Loucy (cell line): ENCODE results near the gene DDAH2.

ENCODE experiments used
- H2AFZ ChIP-seq: fragments of 200-600 bp; sonication (generic); 2 replicates; pipeline ENCODE4 v1.6.0; 2016; ENCODE audit warnings: antibody characterized with exemption, mild to moderate bottlenecking, low read length, moderate library complexity
- H3F3A ChIP-seq: fragments of 200-600 bp; 2 replicates; pipeline ENCODE4 v1.6.0; 2016; ENCODE audit warnings: antibody characterized with exemption, low read depth, mild to moderate bottlenecking
- H3K27me3 ChIP-seq: fragments of 200-600 bp; sonication (generic); 2 replicates; pipeline ENCODE4 v1.6.1; 2014; ENCODE audit warnings: low read length, mild to moderate bottlenecking; ENCODE audit not compliant: insufficient read depth, poor library complexity, severe bottlenecking
- H3K36me3 ChIP-seq: fragments of 200-600 bp; sonication (generic); 2 replicates; pipeline ENCODE4 v1.6.1; 2016; ENCODE audit warnings: low read length; ENCODE audit not compliant: insufficient read depth
- H3K4me1 ChIP-seq: fragments of 200-600 bp; sonication (generic); 2 replicates; pipeline ENCODE4 v1.5.1; 2014; ENCODE audit warnings: low read length, mild to moderate bottlenecking; ENCODE audit not compliant: insufficient read depth, poor library complexity, severe bottlenecking
- H3K4me2 ChIP-seq: fragments of 200-600 bp; sonication (generic); 2 replicates; pipeline ENCODE4 v1.6.0; 2014; ENCODE audit warnings: antibody characterized with exemption, low read length, low read depth, mild to moderate bottlenecking; ENCODE audit not compliant: poor library complexity, severe bottlenecking
- H3K4me3 ChIP-seq: fragments of 200-600 bp; sonication (generic); 2 replicates; pipeline ENCODE4 v1.5.1; 2014; ENCODE audit warnings: low read length, mild to moderate bottlenecking, mixed read lengths; ENCODE audit not compliant: poor library complexity, severe bottlenecking
- H3K79me2 ChIP-seq: fragments of 200-600 bp; sonication (generic); 2 replicates; pipeline ENCODE4 v1.6.1; 2014; ENCODE audit warnings: low read length; ENCODE audit not compliant: insufficient read depth
- H3K9ac ChIP-seq: fragments of 200-600 bp; sonication (generic); 2 replicates; pipeline ENCODE4 v1.6.0; 2014; ENCODE audit warnings: mild to moderate bottlenecking, low read depth, low read length, moderate library complexity; ENCODE audit not compliant: poor library complexity, severe bottlenecking
- H3K9me2 ChIP-seq: fragments of 200-600 bp; sonication (generic); replicated peaks from 2 replicates; pipeline ENCODE4 v1.6.1; 2016; ENCODE audit warnings: low read depth, low read length, mixed read lengths
- H3K9me3 ChIP-seq: fragments of 200-600 bp; sonication (generic); 2 replicates; pipeline ENCODE4 v1.6.1; 2014; ENCODE audit warnings: mild to moderate bottlenecking, antibody characterized with exemption, low read length, low read depth; ENCODE audit not compliant: insufficient read depth
- H4K20me1 ChIP-seq: fragments of 200-600 bp; sonication (generic); 2 replicates; pipeline ENCODE4 v1.6.0; 2014; ENCODE audit warnings: antibody characterized with exemption, low read length, mild to moderate bottlenecking; ENCODE audit not compliant: insufficient read depth, poor library complexity, severe bottlenecking
- EZH2phosphoT487 ChIP-seq: fragments of 200-600 bp; IDR thresholded peaks from 2 replicates; pipeline ENCODE4 v1.6.1; 2018; ENCODE audit warnings: antibody characterized with exemption, mild to moderate bottlenecking, moderate library complexity, borderline replicate concordance
- TF ChIP-seq, protein P1 (sequence below): fragments of 200-600 bp; sonication (generic); conservative IDR thresholded peaks from 2 replicates; pipeline ENCODE4 v1.5.1; 2014; ENCODE audit warnings: mild to moderate bottlenecking, antibody characterized with exemption, low read length

The DDAH2 gene

DNA sequence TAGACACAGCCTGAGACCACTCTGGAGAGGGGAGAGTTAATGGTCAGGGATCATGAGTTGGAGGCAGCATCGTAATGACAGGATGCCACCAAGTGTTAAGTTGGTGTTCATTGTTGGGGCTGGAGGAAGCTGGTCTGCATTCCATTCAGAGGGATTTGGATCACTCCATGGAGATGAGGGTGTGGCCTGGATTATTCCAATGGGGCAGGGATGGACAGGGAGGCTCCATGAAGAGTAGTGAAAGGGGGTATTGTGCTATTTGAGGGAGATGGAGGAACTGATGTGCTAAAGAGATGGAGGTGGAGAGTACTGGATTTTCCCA lies 34.5 kb upstream of the DDAH2 start:
- Histone ChIP-seq H3K4me3 (no peak overlapping the region), H3K4me2 (no peak overlapping the region), H3K36me3 (no peaks in the 10 kb centered on the region), H3K9me3 (no peaks in the 10 kb centered on the region), H2AFZ (no peak overlapping the region), H3K9me2 (no peaks in the 10 kb centered on the region), H3K79me2 (no peaks in the 10 kb centered on the region), H3F3A (no peaks in the 10 kb centered on the region), H3K9ac (no peak overlapping the region), H4K20me1 (no peaks in the 10 kb centered on the region), H3K27me3 (no peaks in the 10 kb centered on the region), H3K4me1 (peaks cover 12% of the 10 kb centered on the region)
- TF ChIP-seq, protein P1, sequence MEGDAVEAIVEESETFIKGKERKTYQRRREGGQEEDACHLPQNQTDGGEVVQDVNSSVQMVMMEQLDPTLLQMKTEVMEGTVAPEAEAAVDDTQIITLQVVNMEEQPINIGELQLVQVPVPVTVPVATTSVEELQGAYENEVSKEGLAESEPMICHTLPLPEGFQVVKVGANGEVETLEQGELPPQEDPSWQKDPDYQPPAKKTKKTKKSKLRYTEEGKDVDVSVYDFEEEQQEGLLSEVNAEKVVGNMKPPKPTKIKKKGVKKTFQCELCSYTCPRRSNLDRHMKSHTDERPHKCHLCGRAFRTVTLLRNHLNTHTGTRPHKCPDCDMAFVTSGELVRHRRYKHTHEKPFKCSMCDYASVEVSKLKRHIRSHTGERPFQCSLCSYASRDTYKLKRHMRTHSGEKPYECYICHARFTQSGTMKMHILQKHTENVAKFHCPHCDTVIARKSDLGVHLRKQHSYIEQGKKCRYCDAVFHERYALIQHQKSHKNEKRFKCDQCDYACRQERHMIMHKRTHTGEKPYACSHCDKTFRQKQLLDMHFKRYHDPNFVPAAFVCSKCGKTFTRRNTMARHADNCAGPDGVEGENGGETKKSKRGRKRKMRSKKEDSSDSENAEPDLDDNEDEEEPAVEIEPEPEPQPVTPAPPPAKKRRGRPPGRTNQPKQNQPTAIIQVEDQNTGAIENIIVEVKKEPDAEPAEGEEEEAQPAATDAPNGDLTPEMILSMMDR = no peak
- no peak for TF ChIP-seq EZH2phosphoT487

DNA sequence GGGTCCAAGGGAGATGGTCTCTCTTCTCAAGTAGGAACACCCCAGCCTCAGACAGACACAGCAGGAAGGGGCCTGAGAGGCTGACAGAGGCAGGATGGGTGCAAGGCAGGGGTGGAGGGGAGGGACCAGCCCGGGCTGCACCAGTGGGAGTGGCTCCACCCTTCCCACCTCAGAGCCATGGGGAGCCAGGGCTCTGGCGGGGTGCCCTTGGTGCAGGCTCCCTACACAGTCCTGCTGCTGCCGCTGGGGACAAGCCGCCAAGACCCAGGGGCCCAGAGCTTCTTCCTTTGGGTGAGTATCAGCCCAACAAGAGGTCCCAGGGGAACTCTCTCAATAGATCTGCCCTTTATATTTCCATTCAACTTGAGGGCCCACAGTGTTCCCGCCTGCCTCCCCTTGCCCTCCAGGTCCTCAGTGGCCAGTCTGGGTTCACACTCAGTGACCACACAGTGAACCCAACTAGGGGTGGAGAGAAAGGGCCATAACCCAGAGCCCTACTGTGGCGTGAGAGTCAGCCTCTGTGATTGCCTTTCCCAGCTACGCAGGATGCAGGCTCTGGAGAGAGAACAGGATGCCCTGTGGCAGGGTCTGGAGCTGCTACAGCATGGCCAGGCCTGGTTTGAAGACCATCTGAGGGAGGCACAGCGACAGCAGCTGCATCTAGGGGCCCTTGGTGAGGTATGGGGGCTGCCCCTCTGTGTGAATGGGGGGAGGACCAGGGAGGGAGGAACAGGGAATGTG lies 33.9 kb upstream of the DDAH2 start:
- no peaks in the 10 kb centered on the region for H3F3A ChIP-seq
- peaks cover 12% of the 10 kb centered on the region for H3K4me1 ChIP-seq

DNA sequence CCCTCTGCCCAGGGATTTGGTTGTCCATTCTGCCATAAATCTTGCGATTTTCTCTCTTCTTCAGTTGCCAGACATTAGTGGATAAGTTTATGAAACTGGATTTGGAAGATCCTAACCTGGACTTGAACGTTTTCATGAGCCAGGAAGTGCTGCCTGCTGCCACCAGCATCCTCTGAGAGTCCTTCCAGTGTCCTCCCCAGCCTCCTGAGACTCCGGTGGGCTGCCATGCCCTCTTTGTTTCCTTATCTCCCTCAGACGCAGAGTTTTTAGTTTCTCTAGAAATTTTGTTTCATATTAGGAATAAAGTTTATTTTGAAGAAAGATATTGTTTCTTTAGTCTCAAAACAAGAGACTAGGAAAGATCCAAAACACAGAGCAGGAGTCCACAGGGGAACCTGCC lies 33.3 kb upstream of the DDAH2 start, which contains the start of gene SAPCD1:
SAPCD1 (plus strand) TSS at position 301 of the 400 bp plus-strand sequence. CDS start 399 bp downstream, outside the sequence.
- Histone ChIP-seq H3K9me2 (no peaks in the 10 kb centered on the region), H3K36me3 (no peaks in the 10 kb centered on the region; the same call in 1 of the 2 replicates), H3K4me3 (no peak within 1 kb of the TSS), H3K4me1 (peaks cover 12% of the 10 kb centered on the region), H3F3A (no peaks in the 10 kb centered on the region), H3K27me3 (no peaks in the 10 kb centered on the region), H3K9me3 (no peaks in the 10 kb centered on the region), H2AFZ (no peak within 1 kb of the TSS), H3K4me2 (no peak within 1 kb of the TSS), H4K20me1 (no peaks in the 10 kb centered on the region), H3K9ac (no peak within 1 kb of the TSS), H3K79me2 (no peaks in the 10 kb centered on the region)
- TF ChIP-seq, protein P1 = no peak
- no peak for TF ChIP-seq EZH2phosphoT487

More for the DNA sequence above, 33.9 kb upstream of the DDAH2 start:
- Histone ChIP-seq H3K9me2 (no peaks in the 10 kb centered on the region), H3K9me3 (no peaks in the 10 kb centered on the region), H3K4me3 (no peak overlapping the region), H3K4me2 (no peak overlapping the region), H3K79me2 (no peaks in the 10 kb centered on the region), H2AFZ (no peak overlapping the region), H4K20me1 (no peaks in the 10 kb centered on the region), H3K9ac (no peak overlapping the region), H3K36me3 (no peaks in the 10 kb centered on the region; the same call in 1 of the 2 replicates), H3K27me3 (no peaks in the 10 kb centered on the region)
- TF ChIP-seq EZH2phosphoT487 = no peak
- TF ChIP-seq, protein P1 = no peak
